ENCODE measurements around the gene RASA3.
"Not testable (repeated sequence)": the region's sequence is repeated elsewhere in the genome, so short reads cannot be mapped to it uniquely, and the experiment has no call there.

Gene RASA3

GRCh38 chr13:113996081-113996911 lies 136.1 kb downstream of the RASA3 start:
- in situ Hi-C loops (cut with MboI; ENCODE audit: low sequenced_read_pairs), result no loop called here

- in situ Hi-C loops (cut with MboI; ENCODE audit: low sequenced_read_pairs), result no loop called here
These were observed 137.3 kb downstream of the RASA3 start for GRCh38 chr13:113995051-113995601.

- in situ Hi-C loops (cut with MboI; ENCODE audit: low sequenced_read_pairs), result no loop called here
These were observed 140.0 kb downstream of the RASA3 start for GRCh38 chr13:113992276-113993005.

- in situ Hi-C loops (cut with MboI; ENCODE audit: low sequenced_read_pairs), result no loop called here
These were observed 140.7 kb downstream of the RASA3 start for GRCh38 chr13:113991676-113992179.

GRCh38 chr13:113991191-113991669 lies 141.2 kb downstream of the RASA3 start:
- in situ Hi-C loops (cut with MboI; ENCODE audit: low sequenced_read_pairs), result no loop called here

GRCh38 chr13:113990321-113990837 lies 142.0 kb downstream of the RASA3 start:
- in situ Hi-C loops (cut with MboI; ENCODE audit: low sequenced_read_pairs), result no loop called here

- in situ Hi-C loops (cut with MboI; ENCODE audit: low sequenced_read_pairs), result no loop called here
These were observed 142.7 kb downstream of the RASA3 start for GRCh38 chr13:113989585-113990300.

GRCh38 chr13:113988859-113989258 lies 143.6 kb downstream of the RASA3 start:
- in situ Hi-C loops (cut with MboI; ENCODE audit: low sequenced_read_pairs), result not testable (repeated sequence)

- in situ Hi-C loops (cut with MboI; ENCODE audit: low sequenced_read_pairs), result no loop called here
These were observed 150.1 kb downstream of the RASA3 start for GRCh38 chr13:113982296-113982661.

- in situ Hi-C loops (cut with MboI; ENCODE audit: low sequenced_read_pairs), result no loop called here
These were observed 150.7 kb downstream of the RASA3 start for GRCh38 chr13:113981611-113982295.

- in situ Hi-C loops (cut with MboI; ENCODE audit: low sequenced_read_pairs), result no loop called here
These were observed 151.2 kb downstream of the RASA3 start for GRCh38 chr13:113981194-113981605.

- in situ Hi-C loops (cut with MboI; ENCODE audit: low sequenced_read_pairs), result no loop called here
These were observed 151.8 kb downstream of the RASA3 start for GRCh38 chr13:113980489-113981064.

GRCh38 chr13:113979791-113980471 lies 152.5 kb downstream of the RASA3 start:
- in situ Hi-C loops (cut with MboI; ENCODE audit: low sequenced_read_pairs), result no loop called here

GRCh38 chr13:113978741-113979481 lies 153.5 kb downstream of the RASA3 start:
- in situ Hi-C loops (cut with MboI; ENCODE audit: low sequenced_read_pairs), result no loop called here

GRCh38 chr13:113977976-113978375 lies 154.4 kb downstream of the RASA3 start:
- in situ Hi-C loops (cut with MboI; ENCODE audit: low sequenced_read_pairs), result no loop called here

- in situ Hi-C loops (cut with MboI; ENCODE audit: low sequenced_read_pairs), result no loop called here
These were observed 155.4 kb downstream of the RASA3 start for GRCh38 chr13:113976711-113977684.

- in situ Hi-C loops (cut with MboI; ENCODE audit: low sequenced_read_pairs), result no loop called here
These were observed 157.0 kb downstream of the RASA3 start for GRCh38 chr13:113975416-113975815.
